Activated gamma-delta T cell treated with Interleukin-2 at 50 U/mL for 16 hours (primary cell): ENCODE measurements around the gene ELF1.
"Not testable (repeated sequence)": the region's sequence is repeated elsewhere in the genome, so short reads cannot be mapped to it uniquely, and the experiment has no call there.

Source experiments
- DNase-seq: peaks from one replicate; pipeline ENCODE4 v3.0.0-alpha.2; 2020

The ELF1 gene

DNA sequence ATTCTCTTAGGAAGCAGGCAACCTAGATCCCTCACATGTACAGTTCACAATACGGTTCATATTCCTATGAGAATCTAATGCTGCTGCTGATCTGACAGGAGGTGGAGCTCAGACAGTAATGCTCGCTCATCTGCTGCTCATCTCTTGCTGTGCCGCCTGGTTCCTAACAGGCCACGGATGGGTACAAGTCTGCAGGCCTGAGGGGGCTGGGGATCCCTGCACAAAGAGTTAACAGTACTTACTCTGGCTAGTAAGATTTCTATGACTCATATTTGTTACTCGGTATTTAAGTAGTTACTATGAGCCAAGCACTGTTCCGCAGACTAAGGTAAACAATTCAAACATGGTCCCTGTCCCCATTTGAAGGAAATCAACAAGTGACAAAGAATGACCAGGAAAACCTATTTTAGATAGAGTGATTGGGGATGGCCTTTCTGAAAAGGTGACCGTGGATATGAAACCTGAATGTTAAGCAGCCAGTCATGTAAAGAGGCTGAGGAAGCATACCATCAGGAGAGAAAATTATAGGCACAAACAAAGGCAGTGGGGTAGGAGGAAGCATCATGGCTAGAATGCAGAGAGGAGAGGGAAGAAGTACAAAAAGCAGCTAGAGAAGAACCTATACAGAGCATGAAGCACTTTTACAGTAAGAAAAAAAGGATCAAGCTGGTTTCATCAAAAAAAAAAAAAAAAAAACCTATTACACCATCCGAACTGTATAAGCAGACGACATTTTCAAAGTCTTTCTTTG, 21.6 kb upstream of the ELF1 start:
- DNase-seq = no peak

- DNase-seq = no peak
Measured at GRCh38 chr13:41039746-41040145, 20.6 kb upstream of the ELF1 start.

DNA sequence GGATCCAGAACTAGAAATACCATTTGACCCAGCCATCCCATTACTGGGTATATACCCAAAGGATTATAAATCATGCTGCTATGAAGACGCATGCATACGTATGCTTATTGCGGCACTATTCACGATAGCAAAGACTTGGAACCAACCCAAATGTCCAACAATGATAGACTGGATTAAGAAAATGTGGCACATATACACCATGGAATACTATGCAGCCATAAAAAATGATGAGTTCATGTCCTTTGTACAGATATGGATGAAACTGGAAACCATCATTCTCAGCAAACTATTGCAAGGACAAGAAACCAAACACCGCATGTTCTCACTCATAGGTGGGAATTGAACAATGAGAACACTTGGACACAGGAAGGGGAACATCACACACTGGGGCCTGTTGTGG, 17.4 kb upstream of the ELF1 start:
- DNase-seq = not testable (repeated sequence)

GRCh38 chr13:41034881-41035280, 15.8 kb upstream of the ELF1 start:
- no peak for DNase-seq

DNA sequence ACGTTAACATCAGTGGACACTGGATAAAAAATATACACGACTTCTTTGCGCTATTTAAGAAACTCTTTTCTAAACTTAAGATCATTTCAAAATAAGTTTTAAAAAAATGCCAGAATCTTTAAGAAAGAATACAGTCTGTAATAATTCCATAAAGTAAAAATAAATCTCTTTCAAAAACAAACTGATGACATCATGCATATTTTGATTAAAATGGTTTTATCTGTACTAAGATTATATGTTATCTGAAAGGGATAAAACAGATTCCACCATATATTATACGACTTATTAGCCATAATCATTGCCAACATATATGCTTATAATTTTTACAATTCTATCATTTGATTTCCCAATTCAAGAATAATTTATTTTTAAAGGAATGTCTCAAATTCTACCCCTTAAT, 15.3 kb upstream of the ELF1 start:
- no peak for DNase-seq

DNA sequence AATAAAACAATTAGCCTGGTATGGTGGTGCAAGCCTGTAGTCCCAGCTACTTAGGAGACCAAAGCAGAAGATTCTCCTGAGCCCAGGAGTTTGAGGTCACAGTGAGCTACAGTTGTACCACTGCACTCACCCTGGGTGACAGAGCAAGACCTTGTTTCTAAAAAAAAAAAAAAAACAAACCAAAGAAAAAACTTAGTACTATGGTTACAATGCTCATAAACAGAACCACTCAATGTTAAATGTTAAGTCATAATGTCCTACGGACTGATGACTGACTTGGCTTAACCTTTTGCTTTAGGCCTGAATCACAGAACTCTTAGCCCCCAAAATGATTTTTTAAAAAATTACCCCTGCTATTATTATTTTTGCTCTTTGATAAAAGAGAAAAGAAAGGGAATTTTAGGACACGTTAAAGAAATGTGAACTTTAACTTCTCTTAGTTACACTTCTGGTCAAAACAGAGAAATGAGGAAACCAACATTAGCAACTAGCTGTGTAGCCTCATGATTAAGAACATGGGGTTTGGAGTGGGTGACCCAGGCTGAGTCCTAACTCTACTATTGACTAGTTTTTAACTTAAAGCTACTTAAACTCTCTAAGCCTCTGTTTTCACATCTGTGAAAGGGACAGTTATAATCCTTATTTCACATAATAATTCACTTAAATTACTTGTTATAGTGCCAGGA, 13.7 kb upstream of the ELF1 start:
- no peak for DNase-seq

GRCh38 chr13:41029629-41030028, 10.5 kb upstream of the ELF1 start:
- DNase-seq = no peak

- no peak for DNase-seq
Measured at GRCh38 chr13:41028051-41028450, 8.9 kb upstream of the ELF1 start.

DNA sequence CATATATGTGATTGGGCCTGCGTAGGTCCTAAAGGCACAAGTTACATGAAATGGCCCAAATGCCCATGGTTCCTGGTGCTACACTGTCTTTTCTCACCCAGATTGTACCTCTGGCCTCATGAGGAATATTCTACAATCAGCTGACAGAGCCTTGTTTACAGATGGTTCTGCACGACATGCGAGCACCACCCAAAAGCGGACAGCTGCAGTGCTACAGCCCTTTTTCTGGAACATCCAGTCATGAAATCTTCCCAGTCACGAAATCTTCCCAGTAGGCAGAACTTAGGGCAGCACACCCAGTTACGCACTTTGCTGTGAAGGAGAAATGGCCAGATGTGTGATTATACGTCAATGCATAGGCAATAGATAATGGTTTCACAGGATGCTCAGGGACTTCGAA, 7.7 kb upstream of the ELF1 start:
- DNase-seq = no peak

GRCh38 chr13:41025518-41025917, 6.4 kb upstream of the ELF1 start:
- DNase-seq = no peak

GRCh38 chr13:41019578-41020347, 647 bp upstream of the ELF1 start:
- no peak for DNase-seq

DNA sequence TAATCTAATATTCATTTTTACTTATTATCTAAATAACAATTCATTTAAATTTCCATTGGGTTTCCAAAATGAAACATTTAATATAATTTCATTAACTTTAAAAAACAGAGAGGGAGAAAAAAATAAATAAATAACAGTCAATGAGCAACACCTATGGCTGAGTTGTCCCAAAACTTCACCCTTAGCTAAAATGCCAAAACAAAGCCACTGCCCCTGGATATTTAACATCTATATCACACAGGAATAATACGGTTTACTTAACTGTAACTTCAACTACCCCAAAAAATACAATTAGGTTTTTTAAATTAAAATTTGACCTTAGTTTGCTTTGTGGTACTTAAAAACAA, 541 bp downstream of the ELF1 start:
- no peak for DNase-seq

DNA sequence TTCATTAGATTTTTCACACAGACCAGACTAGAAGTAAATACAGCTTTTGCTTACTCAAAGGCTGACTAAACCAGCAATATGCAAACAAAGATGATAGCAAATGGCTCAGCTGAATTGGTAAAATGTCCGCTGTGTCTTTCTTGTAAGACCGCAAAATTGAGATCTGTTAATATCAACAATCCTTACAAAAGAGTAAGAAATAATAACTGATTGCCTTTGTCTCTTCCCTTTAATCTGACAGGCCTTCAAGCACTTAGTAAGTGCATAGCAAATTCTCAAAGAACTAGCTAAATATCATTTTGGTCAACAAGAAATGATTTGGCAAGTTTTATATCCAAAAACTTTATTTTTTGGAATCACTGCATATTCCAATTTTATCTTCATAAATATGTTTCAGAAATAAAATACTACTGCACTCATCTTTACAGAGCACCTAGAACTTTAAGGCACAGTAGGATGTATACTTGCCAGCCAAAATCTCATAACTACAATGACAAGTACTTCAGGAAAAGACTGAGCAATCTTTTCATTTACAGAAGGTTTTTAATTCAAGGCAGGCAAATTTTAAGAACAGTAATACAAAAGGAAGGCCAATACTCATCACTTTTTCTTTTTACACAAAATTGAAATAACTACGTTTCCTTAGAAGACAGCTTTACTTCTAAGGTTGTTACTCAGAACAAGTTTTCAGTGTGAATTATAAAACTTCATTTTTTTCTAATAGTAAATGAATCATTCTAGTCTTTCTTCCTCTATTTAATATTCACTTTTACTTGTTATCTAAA, 1.1 kb downstream of the ELF1 start:
- no peak for DNase-seq

DNA sequence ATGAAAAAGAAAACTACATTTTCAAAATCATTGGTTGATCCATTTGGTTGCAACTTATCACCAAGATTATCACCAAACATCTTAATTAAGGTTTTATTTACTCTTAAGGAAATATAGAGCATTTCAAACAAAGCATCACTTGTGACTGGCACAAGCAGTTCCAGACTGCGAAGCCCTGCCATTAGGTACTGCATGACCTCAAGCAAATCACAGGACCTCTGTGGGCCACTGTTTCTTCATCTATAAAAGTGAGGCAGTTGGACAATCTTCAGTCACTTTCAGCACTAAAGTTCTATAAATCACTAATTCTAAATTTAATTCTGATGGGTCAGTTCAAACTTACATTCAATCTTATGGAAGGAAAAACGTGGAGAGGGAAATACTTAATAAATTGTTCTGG, 2.0 kb downstream of the ELF1 start:
- DNase-seq = peak; percentile 22

- DNase-seq = no peak
Measured at GRCh38 chr13:41015920-41016319, 3.2 kb downstream of the ELF1 start.

DNA sequence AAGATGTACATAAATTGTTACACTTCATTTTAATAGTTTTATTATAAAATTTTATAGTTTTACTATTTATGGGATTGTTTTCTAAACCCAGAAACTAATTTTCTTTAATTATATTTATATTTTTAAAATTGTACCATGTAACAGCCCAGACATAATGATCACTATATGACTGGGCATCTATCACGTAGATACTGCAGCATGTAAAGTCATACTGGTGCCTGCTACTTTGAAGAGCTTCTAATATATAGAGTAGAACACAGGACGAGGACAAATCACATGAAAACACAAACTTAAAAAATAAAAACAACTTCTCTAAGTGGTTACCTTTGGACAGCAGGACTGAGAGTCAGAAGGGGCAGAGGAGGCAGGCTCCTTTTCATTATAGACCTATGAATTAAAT, 5.3 kb downstream of the ELF1 start:
- no peak for DNase-seq

DNA sequence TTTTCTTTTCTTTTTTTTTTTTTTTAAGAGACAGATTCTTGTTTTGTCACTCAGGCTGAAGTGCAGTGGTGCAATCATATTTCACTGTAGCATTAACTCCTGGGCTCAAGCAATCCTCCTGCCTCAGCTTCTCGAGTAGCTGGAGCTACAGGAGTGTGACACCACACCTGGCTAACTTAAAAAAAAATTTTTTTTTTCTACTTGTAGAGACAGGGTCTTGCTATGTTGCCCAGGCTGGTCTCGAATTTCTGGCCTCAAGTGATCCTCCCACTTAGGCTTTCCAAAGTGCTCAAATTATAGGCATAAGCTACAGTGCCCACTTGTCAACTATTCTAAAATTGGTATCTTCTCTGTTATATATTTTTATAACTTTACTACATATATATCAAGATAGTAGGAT, 6.6 kb downstream of the ELF1 start:
- DNase-seq = no peak

- no peak for DNase-seq
Measured at GRCh38 chr13:41011382-41011956, 7.6 kb downstream of the ELF1 start.

DNA sequence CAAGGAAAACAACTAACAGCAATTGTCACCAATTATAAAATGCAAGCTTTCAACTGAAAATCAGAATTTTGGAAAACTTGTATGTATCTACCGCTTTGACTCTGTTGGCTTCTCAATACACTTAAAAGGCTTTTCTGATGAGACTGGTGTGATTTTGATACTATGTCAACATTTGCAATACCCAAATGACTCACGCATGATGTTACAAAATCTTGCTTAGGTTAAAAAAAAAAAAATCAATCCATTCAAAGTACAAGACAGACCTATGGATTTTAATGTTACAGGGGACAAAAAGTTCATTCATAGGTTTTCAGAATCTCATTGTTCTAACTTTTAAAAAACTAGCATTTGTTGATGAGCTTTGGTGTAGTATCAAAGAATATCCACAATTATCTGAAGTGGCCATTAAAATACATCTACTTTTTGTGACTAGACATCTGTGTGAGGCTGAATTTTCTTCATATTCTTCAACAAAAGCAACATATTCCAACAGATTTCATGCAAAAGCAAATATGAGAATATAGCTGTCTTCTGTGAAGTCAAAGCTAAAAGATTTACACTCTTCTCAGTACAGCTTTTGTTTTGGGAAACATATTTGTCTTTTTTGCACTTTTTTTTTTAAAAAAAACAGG, 10.7 kb downstream of the ELF1 start:
- no peak for DNase-seq

DNA sequence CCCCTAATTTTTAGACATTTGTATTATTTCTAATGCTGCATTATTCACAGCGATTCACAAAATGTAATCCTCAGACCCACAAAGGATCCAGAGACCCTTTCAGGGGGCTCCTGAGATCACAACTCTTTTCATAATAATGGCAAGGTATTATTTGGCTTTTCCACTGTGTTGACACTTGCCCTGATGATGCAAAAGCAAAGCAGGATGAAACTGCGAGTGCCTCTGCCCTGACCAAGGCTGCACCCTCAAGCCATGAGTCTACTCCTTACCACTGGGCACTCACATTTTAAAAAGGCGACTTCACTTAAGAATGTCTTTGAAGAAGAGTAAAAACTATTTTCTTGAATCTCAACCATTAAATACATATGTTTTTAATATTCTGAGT, 11.4 kb downstream of the ELF1 start:
- no peak for DNase-seq

GRCh38 chr13:41006978-41007743, 12.0 kb downstream of the ELF1 start:
- no peak for DNase-seq

- no peak for DNase-seq
Measured at GRCh38 chr13:41006306-41006705, 12.8 kb downstream of the ELF1 start.
